OCI-LY1 (cell line): Measurements from ENCODE around the gene FANCI.

ENCODE experiments used
- CTCF ChIP-seq: fragments of 200-600 bp; sonication (generic), shearing (Covaris generic); IDR thresholded peaks from 2 replicates; pipeline ENCODE4 v1.5.1; 2017; ENCODE audit warnings: mild to moderate bottlenecking, antibody characterized with exemption, low read length, moderate library complexity, mixed read lengths
- EZH2 ChIP-seq: fragments of 200-600 bp; sonication (generic), shearing (Covaris generic); IDR thresholded peaks from 2 replicates; pipeline ENCODE4 v1.8.0; 2017; ENCODE audit warnings: borderline replicate concordance, mixed run types, mild to moderate bottlenecking, antibody characterized with exemption, low read length, moderate library complexity, mixed read lengths

- TF ChIP-seq CTCF (no peak), EZH2 (no peak)
Measured at GRCh38 chr15:89208256-89208655, 35.5 kb upstream of the FANCI start.
